ENCODE data around the gene GRHL1.

Gene GRHL1

DNA sequence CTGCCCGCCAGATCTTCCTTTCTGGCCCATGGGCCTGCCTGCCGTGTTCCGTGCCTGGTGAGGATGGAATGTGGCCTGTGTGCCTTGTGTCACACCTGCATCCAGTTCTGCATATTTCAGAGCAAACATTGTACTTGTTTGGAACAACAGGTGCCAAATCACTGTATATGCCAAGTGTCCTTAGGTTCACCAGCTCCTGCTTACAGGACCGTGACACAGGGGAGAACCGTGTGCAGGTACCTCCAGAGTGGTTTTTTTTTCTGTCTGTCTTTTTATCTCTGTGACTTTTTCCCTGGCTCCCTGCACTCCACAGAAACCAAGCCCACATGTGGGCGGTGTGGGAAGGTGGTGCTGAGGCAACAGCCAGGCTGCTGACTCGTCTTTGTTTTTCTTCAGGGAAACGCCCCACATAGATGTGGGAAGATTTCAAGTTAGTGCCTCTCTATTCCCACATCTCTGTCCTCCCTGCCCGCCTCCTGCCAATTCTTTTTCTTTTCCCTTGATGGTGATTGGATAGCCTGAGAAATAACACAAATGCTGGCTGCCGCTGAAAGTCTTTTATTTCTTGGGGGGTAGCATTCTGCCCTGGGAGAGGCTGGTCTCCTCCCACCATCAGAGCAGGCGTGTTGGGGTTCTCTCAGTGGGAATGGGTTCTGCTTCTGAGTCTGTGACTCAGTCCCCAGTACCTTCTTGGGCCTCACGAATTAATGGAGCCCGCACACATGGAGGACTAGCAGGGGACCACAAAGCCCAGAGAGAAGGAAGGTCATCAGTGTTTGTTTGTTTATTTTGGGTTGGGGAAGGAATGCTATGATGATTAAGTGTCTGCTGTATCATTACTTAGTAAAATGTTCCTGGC is 21.4 kb downstream of the GRHL1 start:
- no peak for DNase-seq

DNA sequence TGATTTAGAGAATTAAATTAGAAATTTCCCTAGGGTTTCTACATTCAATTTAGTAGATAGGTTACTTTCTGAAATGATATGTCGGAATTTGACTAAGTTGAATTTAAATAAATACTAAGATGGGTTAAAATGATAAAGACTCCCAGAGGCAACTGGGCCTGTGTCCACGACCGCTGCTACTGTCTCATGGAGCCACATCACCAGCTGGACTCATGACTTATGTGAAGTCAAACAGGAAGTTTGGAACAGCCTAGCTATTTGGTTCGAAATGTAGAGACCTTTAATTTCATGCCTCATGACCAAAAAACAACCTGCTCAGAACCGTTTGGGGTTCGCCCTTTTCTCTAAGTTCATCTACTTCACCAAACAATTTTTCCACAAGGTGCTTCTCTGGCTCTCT is 22.2 kb downstream of the GRHL1 start:
- DNase-seq = no peak

DNA sequence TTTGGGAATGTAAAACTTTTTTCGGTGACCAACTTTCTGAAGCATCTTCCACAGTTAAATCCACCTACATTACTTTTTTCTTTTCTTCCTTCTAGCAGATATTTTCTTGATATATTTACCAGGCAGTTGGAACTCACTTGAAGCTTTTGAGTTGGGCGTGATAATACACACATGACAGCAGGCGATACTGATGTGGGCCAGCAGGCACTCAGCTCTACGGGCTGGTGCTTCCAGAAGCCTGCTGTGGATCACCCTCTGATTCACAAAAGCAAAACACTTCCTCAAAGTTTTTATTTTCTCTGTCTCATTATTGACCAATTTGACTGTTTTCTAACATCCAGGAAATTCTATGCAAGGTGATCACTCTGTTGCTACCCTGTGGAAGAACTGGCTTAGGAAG is 22.9 kb downstream of the GRHL1 start:
- no peak for DNase-seq

DNA sequence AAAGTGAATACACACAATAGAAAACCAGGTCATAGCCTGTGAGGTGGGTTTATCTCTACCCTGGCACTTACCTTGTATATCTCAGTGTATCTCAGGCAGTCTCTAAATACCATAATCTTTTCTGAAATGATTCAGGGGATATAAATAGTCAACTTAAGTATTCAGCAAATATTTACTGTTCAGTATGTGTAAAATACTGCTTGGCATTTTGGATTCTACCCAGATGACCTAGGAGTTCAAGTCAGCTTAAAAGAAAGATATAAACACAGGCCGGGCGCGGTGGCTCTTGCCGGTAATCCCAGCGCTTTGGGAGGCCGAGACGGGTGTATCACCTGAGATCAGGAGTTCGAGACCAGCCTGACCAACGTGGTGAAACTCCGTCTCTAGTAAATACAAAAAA is 23.8 kb downstream of the GRHL1 start:
- no peak for DNase-seq

DNA sequence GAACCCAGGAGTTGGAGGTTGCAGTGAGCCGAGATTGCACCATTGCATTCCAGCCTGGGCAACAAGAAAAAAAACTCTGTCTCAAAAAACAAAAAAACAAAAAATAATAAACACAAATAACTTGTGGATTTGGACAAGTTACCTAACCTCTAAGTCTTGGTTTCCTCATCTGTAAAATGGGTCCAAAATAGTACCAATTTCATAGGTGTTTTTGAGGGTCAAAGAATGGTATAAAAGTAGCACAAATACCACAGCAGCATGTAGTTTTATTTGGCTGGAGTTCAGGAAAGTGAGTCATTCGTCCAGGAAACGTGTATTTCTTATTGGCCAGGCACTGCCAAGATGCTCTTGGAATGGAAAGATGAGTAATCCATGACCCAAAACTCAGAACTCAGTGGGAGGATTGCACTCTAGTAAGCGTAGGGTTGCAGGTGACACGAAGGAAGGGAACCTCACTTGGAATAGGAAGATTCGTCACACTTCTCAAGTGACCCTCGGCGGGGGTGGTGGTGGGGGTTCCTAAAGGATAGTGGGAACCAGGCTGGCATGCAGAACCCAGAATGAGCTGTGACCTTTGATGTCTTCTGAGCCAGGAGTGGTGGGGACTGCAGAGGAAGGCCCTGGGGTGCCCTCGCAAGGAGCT is 24.4 kb downstream of the GRHL1 start:
- DNase-seq = no peak

DNA sequence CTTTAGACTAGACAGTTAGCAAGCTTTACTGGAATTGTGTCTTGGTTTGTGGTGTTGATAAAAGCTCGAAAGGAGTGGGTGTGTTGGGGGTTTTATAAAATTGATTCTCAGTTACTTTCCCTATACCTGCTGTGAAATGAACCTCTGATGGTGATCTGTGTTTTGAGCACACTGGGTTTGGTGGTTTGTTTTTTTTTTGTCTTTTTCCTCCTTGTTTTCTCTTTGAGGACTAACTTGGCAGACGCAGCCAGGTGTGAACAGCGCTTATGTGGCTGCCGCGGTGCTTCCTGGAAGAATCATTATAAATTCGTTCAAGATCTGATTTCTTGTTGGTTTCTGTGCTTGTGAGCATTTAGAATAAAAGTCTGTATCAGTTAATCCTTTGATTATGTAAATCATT is 28.5 kb downstream of the GRHL1 start:
- no peak for DNase-seq

DNA sequence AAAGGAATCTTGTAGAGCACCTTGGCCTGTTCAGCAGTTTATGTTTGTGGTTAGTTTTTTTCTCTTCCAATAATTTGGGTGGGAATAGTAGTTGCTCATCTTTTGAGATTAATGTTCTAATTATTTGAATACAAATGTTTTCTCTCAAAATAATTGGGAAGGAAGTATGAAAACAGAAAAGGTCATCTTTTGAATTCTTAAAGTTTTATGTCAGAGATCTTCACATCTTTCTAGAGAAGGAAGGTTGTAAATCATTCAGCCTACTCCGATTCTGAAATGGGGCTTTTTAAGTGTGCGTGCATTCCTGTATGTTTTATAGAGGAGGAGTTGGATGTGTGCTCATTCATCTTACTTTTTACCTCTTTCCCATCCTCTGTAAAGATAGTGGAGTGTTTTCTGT is 29.0 kb downstream of the GRHL1 start:
- no peak for DNase-seq

DNA sequence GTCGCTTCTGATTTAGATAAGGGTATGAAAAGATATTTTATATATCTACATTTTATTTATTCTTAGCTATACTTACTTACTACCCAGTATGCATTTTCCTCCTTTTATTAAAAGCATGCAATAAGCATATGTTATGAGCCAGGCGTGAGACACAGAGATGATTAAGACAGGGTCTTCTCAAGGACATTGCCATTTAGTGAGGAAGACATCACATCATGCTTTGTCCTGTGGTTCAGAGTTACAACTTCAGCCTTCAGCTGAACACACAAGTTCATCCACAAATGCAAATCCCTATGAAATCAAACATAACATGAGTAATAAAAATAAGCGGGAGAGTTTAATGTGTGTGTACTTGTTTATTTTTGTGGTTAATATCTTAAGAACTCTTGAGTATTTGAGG is 30.2 kb downstream of the GRHL1 start:
- no peak for DNase-seq

DNA sequence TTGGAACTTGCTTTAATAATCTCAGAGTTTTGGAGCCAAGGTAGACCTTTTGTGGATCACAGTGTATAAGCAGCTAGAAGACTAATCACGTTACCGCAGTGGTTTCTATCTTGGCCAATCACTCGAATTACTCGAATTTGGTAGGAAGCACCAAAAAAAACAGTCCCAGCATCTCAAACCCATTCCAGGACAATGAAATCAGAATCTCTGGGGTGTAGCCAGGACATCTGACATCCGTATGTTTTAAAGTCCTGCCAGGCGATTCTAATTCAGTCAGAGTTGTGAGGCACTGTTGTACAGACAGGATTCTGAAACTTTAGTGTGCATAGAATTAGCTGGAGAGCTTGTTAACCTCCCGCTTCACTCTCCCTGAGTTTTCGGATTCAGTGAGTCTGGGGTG is 30.8 kb downstream of the GRHL1 start:
- DNase-seq = no peak

DNA sequence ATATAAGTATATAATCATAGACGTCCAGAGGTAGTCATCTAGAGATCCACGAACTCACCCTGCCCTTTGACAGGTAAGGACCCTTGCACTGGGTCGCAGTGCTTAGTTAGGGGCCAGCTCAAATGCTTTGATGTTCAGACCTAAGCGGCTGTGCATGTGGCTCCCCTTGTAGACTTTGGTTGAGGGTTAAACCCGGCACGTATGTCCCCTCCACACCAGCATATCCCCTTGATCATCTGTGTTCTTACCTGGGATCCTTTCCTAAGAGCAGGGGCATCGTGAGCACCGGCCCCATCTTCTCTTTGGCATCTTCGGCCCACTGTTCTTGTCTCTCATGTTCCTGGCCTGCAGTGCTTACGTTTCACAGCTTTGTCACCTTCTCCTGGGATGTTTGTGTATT is 31.4 kb downstream of the GRHL1 start:
- DNase-seq = no peak

DNA sequence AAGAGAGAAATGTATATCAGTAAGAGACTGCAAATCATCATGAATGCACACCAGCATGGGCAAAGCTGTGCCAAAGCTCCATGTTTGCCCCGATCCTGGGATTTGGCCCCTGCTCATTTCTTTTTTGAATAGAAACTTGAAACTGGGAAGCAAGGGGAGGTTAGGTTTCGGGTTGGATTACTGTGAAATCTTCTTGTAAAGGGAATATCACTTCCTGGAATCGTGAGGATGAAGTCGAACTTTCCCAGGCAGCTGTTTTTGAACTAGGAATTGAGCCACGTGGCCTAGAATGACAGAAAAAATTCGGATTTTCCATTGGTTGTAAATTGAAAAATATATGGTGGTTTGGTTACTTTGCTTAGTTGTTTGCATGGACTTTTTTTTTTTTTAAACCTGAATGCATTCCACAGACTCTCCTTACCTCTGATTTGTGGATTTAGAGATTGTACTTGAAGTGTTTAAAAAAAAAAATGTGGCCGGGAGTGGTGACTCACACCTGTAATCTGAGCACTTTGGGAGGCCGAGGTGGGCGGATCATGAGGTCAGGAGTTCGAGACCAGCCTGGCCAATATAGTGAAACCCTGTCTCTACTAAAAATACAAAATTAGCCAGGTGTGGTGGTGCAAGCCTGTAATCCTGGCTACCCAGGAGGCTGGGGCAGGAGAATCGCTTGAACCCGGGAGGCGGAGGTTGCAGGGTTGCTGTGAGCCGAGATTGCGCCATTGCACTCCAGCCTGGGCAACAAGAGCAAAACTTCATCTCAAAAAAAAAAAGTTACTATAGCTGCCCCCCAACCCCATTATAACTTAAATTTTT is 32.1 kb downstream of the GRHL1 start:
- DNase-seq = no peak

DNA sequence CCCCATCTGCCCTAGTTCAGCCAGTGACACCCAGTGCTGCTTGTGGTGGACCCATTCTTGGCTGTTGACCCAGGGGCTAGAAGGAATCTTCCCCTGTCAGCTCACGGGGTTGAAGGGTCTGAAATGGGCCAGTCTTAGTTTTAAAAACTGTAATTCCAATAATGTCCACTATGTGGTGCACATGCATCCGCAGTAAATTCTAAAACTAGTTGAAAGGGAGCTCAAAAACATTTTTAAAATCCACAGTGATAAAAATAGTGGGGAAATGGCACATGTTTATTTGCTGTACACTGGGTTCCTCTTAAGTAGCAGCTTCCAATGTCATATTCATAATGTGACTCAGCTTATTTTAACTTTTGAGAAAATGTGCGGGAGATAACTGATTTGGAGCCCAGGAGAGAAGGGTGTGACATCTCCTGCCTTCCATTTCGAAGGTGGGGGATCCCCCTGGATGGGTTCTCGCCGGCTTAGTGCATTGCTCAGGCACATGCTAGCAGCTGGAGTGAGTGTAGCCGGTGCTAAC is 32.8 kb downstream of the GRHL1 start:
- peak; percentile 10 for DNase-seq

DNA sequence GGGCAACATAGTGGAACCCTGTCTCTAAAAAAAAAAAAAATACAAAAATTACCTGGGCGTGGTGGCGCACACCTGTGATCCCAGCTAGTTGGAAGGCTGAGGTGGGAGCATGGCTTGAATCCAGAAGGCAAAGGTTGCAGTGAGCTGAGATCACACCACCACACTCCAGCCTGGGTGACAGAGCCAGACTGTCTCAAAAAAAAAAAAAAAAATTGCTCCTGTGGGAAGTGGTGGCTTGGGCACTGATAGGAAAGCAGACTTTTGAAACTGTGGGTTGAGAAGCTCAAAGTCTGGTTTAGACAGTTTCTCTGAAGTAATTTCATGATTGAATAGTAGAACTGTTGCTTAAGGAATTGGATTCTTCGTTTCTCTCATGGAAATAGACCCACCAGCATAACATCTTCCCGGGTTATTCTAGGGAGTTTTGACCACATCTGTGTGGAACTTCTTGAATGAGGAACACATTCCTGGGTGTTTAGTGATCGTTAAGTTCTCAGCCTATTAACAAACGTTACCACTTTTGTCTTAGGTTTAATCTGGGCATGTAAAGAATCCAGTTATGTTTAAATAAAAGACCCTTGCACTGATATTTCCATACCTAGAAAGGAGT is 33.5 kb downstream of the GRHL1 start:
- DNase-seq = no peak

DNA sequence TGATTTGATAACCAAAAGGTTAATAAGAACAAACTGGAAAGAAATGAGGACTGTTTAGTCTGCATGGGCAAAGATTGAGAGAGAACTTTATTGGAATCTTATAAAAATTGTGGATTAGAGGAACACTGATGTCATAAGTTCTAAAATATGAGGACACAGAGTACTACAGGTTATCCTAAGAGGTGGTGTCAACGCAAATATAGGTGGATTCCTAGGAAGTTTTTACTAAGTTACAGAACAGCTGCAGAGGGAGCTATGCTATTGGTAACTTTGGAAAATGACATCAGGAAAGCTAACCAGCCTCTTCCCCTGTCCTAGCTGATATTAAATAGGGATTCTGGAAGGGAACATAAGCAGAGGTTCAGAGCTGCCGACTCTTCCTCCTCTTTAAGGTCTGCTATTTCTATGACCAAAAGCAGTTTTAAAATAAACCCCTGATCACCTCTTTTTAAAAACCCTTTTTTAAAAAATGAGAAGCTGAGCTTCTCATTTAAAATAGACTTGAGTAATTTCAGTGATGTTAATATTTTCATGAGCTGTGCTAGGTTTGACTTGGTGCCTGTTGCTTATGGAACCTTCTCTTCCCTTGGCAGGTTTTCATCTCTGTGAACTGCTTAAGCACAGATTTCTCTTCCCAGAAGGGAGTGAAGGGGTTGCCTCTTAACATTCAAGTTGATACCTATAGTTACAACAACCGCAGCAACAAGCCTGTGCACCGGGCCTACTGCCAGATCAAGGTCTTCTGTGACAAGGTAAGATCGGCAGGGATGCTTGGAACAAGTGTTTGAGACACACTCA is 34.2 kb downstream of the GRHL1 start:
- DNase-seq = no peak

DNA sequence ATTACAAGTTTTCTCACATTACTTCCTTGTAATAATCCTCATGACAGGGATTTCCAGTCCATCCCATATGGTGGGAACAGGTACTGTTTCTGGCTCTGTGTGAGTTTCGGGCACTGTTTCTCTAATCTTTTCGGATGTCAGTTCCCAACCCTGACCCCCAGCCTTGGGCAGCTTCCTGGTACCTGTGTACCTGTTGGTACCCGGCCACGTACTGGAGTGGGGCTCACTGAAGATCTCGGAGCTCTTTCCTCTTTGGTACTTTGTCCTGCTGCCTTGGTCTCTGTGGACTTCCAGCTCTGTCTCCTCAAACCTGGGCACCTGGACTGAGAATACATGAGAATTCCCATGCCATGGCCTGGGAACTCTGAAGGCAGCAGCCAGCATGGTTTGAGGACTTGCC is 36.8 kb downstream of the GRHL1 start:
- DNase-seq = no peak

DNA sequence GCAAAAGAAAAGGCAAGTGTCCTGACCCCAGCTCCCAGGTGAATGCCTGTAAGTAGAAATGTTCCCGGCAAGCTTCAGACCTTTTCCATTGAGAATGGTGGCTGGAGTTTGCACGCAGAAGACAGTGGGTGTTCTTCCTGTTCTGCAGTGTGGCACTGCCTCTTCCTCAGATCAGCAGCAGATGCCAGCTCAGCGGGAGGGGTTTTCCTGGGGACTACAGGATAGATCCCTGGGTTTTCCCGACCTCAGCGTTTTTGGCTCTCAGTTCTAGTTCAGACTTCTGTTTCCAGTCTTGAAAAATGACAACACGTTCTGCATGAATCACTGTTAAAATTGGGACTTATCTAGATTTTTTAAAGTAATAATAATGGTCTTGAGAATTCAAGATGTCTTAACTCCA is 39.2 kb downstream of the GRHL1 start:
- no peak for DNase-seq

DNA sequence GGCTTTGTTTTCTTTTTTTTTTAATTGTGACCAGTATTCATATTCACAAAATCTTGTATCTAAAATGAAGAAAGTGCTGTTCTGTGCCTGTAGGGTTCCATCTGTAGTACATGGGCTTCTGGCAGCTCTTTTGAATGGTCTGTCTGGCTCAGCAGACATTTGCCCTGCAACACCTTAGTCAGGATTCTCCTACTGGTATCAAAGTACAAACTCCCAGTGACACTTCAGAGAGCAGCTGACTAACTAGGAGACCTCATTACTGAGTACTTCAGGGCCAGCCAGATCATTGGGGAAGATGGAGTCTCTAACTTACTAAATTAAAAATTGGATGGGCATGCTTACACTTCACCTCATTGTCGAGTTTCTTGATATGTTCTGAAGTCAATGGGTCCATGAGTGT is 39.7 kb downstream of the GRHL1 start:
- no peak for DNase-seq

DNA sequence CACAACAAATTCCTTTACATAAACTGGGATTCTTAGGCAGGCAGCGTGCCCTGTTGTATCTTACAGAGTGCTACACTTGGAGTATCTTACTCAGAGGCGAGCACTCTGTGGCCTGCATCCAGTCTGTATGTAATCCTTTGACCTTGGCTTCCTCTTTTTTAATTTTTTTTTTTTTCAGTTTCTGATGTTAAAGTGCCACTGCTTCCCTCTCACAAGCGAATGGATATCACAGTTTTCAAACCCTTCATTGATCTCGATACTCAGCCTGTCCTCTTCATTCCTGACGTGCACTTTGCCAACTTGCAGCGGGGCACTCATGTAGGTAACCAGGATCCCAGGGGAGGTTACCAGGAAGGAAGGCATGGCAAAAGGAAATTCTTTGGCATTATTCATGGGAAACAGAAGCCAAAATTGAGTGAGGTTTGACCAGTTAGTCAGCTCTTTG is 40.4 kb downstream of the GRHL1 start:
- no peak for DNase-seq

DNA sequence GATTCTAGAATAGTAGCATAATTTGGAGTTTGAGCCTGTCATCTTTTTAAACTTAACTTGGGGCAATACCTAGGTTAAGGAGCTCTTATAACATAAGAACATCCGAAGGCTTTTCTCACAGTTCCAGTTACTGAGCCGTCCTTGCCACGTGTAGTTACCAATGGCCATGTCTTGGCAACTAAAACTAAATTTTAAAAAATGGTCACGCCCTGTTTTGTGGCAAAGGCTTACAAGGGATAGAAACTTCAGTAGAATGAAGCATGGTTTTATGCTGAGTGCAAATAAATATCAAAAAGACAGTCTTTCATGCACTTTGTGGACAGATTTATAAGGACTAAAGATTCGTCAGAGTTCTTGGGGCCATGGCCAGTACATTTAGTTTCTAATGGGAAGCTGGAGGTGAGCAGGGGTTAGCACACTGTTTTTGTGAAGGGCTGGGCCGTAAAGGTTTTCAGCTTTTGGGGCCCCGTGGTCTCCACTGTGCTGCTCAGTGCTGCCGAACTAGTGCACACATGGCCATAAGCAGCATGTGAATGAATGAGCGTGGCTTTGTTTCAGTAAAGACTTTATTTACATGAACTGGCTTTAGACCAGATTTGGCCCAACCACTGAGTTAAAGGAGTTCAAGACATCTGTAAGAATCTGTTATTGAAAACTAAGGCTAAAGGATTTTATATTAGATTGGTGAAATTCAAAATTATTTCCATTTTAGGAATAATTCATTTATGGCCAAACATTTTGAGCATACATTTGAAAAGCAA is 41.1 kb downstream of the GRHL1 start:
- no peak for DNase-seq

DNA sequence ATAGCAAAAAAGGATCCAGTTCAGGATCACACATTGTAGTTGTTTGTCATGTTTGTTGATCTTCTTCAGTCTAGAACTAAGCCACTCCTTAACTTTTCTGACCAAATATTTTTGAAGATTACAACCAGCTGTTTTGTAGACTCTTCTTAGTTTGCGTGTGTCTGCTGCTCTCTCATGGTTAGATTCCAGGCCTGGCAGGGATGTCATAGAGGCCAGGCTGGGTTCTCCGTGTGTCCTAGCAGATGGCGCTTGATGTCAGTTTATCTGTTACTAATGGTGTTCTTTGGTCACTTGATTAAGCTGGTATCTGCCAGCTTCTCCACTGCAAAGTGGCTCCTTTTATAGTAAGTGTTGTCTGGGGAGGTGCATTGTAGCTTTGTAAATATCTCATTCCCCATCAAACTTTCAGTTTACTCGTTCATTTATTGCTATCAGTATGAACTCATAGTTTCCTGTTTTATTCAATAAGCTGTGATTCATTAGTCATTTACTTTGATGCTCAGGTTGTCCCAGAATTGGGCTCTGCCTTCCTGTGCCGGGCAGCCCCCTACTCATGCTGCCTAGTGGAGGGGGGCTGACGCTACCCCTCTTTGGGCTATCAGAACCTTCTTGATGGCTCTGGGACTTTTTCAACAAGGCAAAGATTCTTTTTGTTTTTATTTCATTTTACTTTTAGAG is 42.1 kb downstream of the GRHL1 start:
- no peak for DNase-seq

DNA sequence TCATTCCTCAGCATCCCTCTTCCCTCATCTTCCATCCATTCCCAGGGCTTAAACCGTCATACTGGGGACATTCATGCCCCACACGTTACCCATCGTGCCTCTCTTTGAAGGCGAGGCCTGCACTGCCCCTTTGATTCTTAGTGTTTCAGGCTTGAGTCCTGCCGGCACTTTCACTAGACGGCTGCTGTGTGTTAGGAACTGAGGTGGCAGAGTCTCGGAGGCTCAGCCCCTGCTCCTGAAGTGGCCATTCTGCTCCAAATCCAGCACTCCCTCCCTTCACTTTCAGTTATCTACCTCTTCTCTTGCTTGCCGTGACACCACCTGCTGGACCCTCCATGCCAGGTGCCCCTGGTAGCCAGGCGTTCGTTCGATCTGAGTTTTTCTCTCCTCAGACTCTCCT is 43.0 kb downstream of the GRHL1 start:
- no peak for DNase-seq

Measured in activated gamma-delta T cell treated with Interleukin-2 at 50 U/mL for 16 hours (primary cell).